Natural killer cell treated with Interleukin-12 subunit alpha and Interleukin-12 subunit beta and Interleukin-15 and Interleukin-18, amount 100 ng/mL, for 72 hours (primary cell): Measurements from ENCODE around the gene ADK. TPM values are rescaled to one million over a fixed set of nuclear protein-coding genes. Genes with fewer than 3 reads are reported as not detected.
A peak's percentile ranks its signal among the peaks of the same experiment; 100 is the strongest.
"Not testable (repeated sequence)": the region's sequence is repeated elsewhere in the genome, so short reads cannot be mapped to it uniquely, and the experiment has no call there.

Experiments used
- ATAC-seq, 2 donors: fragments of 150-1000 bp; cut with Tn5 transposase in 1 of 2; sonication (Bioruptor Pico), chemical (Tn5 transposase) in 1 of 2; 2 replicates each; pipeline ENCODE4 v1.10.0; 2021
- DNase-seq: peaks from one replicate; pipeline ENCODE4 v3.0.0; 2022; ENCODE audit warnings: low spot score
- H3K27ac Mint-ChIP-seq, 2 donors: 1 replicate in 1 of 2; 2 replicates in 1 of 2; pipeline ENCODE4 v1.8.0; 2022; ENCODE audit warnings: mixed read lengths in 2 of 2, mild to moderate bottlenecking in 1 of 2, moderate library complexity in 1 of 2
- H3K27me3 Mint-ChIP-seq, 2 donors: 1 replicate in 1 of 2; 2 replicates in 1 of 2; pipeline ENCODE4 v1.8.0; 2022; ENCODE audit warnings: mixed read lengths in 2 of 2
- H3K36me3 Mint-ChIP-seq: one replicate; pipeline ENCODE4 v1.8.0; 2022; ENCODE audit warnings: mixed read lengths
- H3K4me1 Mint-ChIP-seq, 2 donors: 1 replicate in 1 of 2; 2 replicates in 1 of 2; pipeline ENCODE4 v1.8.0; 2022; ENCODE audit warnings: low read depth in 2 of 2, mixed read lengths in 2 of 2, mild to moderate bottlenecking in 1 of 2
- H3K4me3 Mint-ChIP-seq: one replicate; pipeline ENCODE4 v1.8.0; 2022; ENCODE audit warnings: mixed read lengths
- H3K9me3 Mint-ChIP-seq: 2 replicates; pipeline ENCODE4 v1.8.0; 2022; ENCODE audit warnings: mixed read lengths
- total RNA-seq, 2 donors: library from RNA; stranded (reverse); gene quantifications; one replicate each; pipeline ENCODE4 v1.2.3, GENCODE V29; 2022

Gene ADK
- total RNA-seq, 2 donors from 2014 or later: 18.9 to 49.5 TPM

GRCh38 chr10:74488907-74489306 is 337.9 kb downstream of the ADK start:
- Mint-ChIP-seq H3K27me3 (no peaks in the 10 kb centered on the region), H3K4me3 (no peak overlapping the region), H3K9me3 (no peaks in the 10 kb centered on the region), H3K4me1 (no peaks in the 10 kb centered on the region), H3K36me3 (no peaks in the 10 kb centered on the region), H3K27ac (no peak overlapping the region)
- no peak for DNase-seq
- no peak for ATAC-seq

- ATAC-seq (no peak), DNase-seq (no peak)
- no peaks in the 10 kb centered on the region for H3K9me3 Mint-ChIP-seq
- no peaks in the 10 kb centered on the region for H3K4me1 Mint-ChIP-seq
- no peaks in the 10 kb centered on the region for H3K27me3 Mint-ChIP-seq
- H3K4me3 Mint-ChIP-seq: no peak overlapping the region
- H3K27ac Mint-ChIP-seq: no peak overlapping the region
- H3K36me3 Mint-ChIP-seq: no peaks in the 10 kb centered on the region
Observed at GRCh38 chr10:74490551-74490950, 339.5 kb downstream of the ADK start.

GRCh38 chr10:74491014-74491413 is 340.0 kb downstream of the ADK start:
- Mint-ChIP-seq H3K4me3 (no peak overlapping the region), H3K27me3 (no peaks in the 10 kb centered on the region), H3K9me3 (no peaks in the 10 kb centered on the region), H3K4me1 (no peaks in the 10 kb centered on the region), H3K27ac (no peak overlapping the region), H3K36me3 (no peaks in the 10 kb centered on the region)
- no peak for DNase-seq
- ATAC-seq: no peak

GRCh38 chr10:74496276-74496675 is 345.3 kb downstream of the ADK start:
- H3K4me1 Mint-ChIP-seq, H3K27ac Mint-ChIP-seq, H3K9me3 Mint-ChIP-seq, H3K27me3 Mint-ChIP-seq, H3K36me3 Mint-ChIP-seq, H3K4me3 Mint-ChIP-seq, DNase-seq, ATAC-seq: not testable (repeated sequence)

GRCh38 chr10:74498664-74499063 is 347.6 kb downstream of the ADK start:
- not testable (repeated sequence) for H3K27ac Mint-ChIP-seq, H3K9me3 Mint-ChIP-seq, ATAC-seq, H3K4me1 Mint-ChIP-seq, H3K36me3 Mint-ChIP-seq, H3K4me3 Mint-ChIP-seq, H3K27me3 Mint-ChIP-seq, DNase-seq

- peaks cover 6% of the 10 kb centered on the region for H3K36me3 Mint-ChIP-seq
- H3K27me3 Mint-ChIP-seq: no peaks in the 10 kb centered on the region
Observed at GRCh38 chr10:74500026-74500704, 349.1 kb downstream of the ADK start.

GRCh38 chr10:74500816-74501215 is 349.8 kb downstream of the ADK start:
- Mint-ChIP-seq H3K27me3 (no peaks in the 10 kb centered on the region), H3K27ac (no peak overlapping the region), H3K4me3 (no peak overlapping the region), H3K9me3 (no peaks in the 10 kb centered on the region), H3K4me1 (peaks cover 7 to 8% of the 10 kb centered on the region in 2 donors), H3K36me3 (peaks cover 11% of the 10 kb centered on the region)
- ATAC-seq (no peak), DNase-seq (no peak)

More at GRCh38 chr10:74500026-74500704, 349.1 kb downstream of the ADK start:
- Mint-ChIP-seq H3K4me1 (peaks cover 7 to 8% of the 10 kb centered on the region in 2 donors), H3K4me3 (no peak overlapping the region), H3K27ac (no peak overlapping the region), H3K9me3 (no peaks in the 10 kb centered on the region)
- ATAC-seq: no peak
- no peak for DNase-seq

- H3K27me3 Mint-ChIP-seq: no peaks in the 10 kb centered on the region
- no peak overlapping the region for H3K4me3 Mint-ChIP-seq
- DNase-seq (no peak), ATAC-seq (peak in 1 of 2 donors; percentile 13)
- no peak overlapping the region for H3K27ac Mint-ChIP-seq
- H3K4me1 Mint-ChIP-seq: peaks cover 7 to 8% of the 10 kb centered on the region in 2 donors
- H3K9me3 Mint-ChIP-seq: no peaks in the 10 kb centered on the region
- H3K36me3 Mint-ChIP-seq: peaks cover 6% of the 10 kb centered on the region
Observed at GRCh38 chr10:74502963-74503608, 352.1 kb downstream of the ADK start.

- ATAC-seq (no peak), DNase-seq (no peak)
- peaks cover 26% of the 10 kb centered on the region for H3K36me3 Mint-ChIP-seq
- H3K4me1 Mint-ChIP-seq: peaks cover 6 to 8% of the 10 kb centered on the region in 2 donors
- peaks cover 12% of the 10 kb centered on the region for H3K9me3 Mint-ChIP-seq
- H3K4me3 Mint-ChIP-seq: no peak overlapping the region
- H3K27ac Mint-ChIP-seq: no peak overlapping the region
- H3K27me3 Mint-ChIP-seq: no peaks in the 10 kb centered on the region
Observed at GRCh38 chr10:74507951-74508350, 356.9 kb downstream of the ADK start.

- DNase-seq (no peak), ATAC-seq (no peak)
- Mint-ChIP-seq H3K4me1 (no peaks in the 10 kb centered on the region), H3K36me3 (peaks cover 44% of the 10 kb centered on the region), H3K27ac (no peak overlapping the region), H3K4me3 (no peak overlapping the region), H3K9me3 (peaks cover 26% of the 10 kb centered on the region), H3K27me3 (no peaks in the 10 kb centered on the region)
Observed at GRCh38 chr10:74510594-74510993, 359.6 kb downstream of the ADK start.

- DNase-seq: no peak
- Mint-ChIP-seq H3K9me3 (peaks cover 26% of the 10 kb centered on the region), H3K36me3 (peaks cover 43% of the 10 kb centered on the region)
Observed at GRCh38 chr10:74511051-74511450, 360.0 kb downstream of the ADK start.

GRCh38 chr10:74514322-74514721 is 363.3 kb downstream of the ADK start:
- DNase-seq: no peak
- Mint-ChIP-seq H3K4me1 (no peaks in the 10 kb centered on the region), H3K9me3 (peaks cover 26% of the 10 kb centered on the region), H3K27ac (no peak overlapping the region), H3K27me3 (no peaks in the 10 kb centered on the region), H3K36me3 (peaks cover 43% of the 10 kb centered on the region), H3K4me3 (no peak overlapping the region)
- no peak for ATAC-seq

More at GRCh38 chr10:74511051-74511450, 360.0 kb downstream of the ADK start:
- no peak for ATAC-seq
- no peak overlapping the region for H3K4me3 Mint-ChIP-seq
- H3K27ac Mint-ChIP-seq: no peak overlapping the region
- H3K27me3 Mint-ChIP-seq: no peaks in the 10 kb centered on the region
- no peaks in the 10 kb centered on the region for H3K4me1 Mint-ChIP-seq

GRCh38 chr10:74518061-74518460 is 367.0 kb downstream of the ADK start:
- ATAC-seq: no peak
- peaks cover 15% of the 10 kb centered on the region for H3K9me3 Mint-ChIP-seq
- no peaks in the 10 kb centered on the region for H3K27me3 Mint-ChIP-seq
- no peak for DNase-seq
- H3K27ac Mint-ChIP-seq: no peak overlapping the region
- H3K36me3 Mint-ChIP-seq: peaks cover 23% of the 10 kb centered on the region
- no peak overlapping the region for H3K4me3 Mint-ChIP-seq
- H3K4me1 Mint-ChIP-seq: no peaks in the 10 kb centered on the region

- Mint-ChIP-seq H3K9me3 (no peaks in the 10 kb centered on the region), H3K27ac (no peak overlapping the region), H3K27me3 (no peaks in the 10 kb centered on the region), H3K4me3 (no peak overlapping the region), H3K36me3 (no peaks in the 10 kb centered on the region), H3K4me1 (no peaks in the 10 kb centered on the region)
- DNase-seq: no peak
- no peak for ATAC-seq
Observed at GRCh38 chr10:74521526-74521925, 370.5 kb downstream of the ADK start.
